GM12875 (cell line): ENCODE data around the gene TBC1D12.

Experiments used
- H3K4me3 ChIP-seq: one replicate; pipeline ENCODE4 v1.5.1; 2011; ENCODE audit warnings: low read depth, low read length, control low read depth
- TF ChIP-seq, protein P1 (sequence below): IDR thresholded peaks from 2 replicates; pipeline ENCODE4 v1.5.1; 2011; ENCODE audit warnings: low read depth, mild to moderate bottlenecking, control low read depth, inconsistent platforms, low read length, moderate library complexity, borderline replicate concordance; ENCODE audit not compliant: insufficient read depth

The TBC1D12 gene

DNA sequence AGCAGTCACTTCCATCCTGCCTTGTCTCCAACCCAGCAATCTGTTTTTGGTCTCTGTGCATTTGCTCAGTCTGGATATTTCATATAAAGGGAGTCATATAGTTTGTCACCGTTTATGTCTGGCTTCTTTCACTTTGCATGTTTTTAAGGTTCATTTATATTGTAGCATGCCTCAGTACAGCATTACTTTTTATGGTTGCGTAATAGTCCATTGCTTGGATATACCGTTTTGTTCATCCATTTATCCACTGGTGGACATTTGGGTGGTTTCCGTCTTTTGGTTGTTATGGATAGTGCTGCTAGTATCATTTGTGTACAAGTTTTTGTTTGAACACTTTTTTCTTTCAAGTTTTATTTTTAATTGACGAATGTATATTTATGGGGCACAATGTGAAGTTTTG, 18.2 kb downstream of the TBC1D12 start:
- H3K4me3 ChIP-seq = no peak overlapping the region

DNA sequence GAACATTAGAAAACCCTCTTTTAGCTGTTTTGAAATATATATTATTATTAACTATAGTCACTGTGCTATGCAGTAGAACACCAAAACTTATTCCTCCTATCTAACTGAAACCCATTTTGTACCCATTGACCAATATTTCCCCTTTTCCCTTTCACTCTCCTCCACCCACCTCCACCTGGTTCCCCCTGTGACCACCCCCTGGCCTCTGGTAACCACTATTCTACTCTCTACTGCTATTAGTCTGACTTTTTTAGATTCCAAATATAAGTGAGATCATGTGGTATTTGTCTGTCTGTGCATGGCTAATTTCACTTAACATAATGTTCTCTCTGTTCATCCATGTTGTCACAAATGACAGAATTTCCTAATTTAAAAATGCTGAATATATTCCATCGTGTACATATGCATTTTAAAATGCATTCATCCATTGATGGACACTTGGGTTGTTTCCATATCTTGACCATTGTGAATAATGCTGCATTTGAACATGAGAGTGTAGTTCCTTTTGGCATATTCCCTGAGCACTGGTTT, 18.7 kb downstream of the TBC1D12 start:
- TF ChIP-seq, protein P1, sequence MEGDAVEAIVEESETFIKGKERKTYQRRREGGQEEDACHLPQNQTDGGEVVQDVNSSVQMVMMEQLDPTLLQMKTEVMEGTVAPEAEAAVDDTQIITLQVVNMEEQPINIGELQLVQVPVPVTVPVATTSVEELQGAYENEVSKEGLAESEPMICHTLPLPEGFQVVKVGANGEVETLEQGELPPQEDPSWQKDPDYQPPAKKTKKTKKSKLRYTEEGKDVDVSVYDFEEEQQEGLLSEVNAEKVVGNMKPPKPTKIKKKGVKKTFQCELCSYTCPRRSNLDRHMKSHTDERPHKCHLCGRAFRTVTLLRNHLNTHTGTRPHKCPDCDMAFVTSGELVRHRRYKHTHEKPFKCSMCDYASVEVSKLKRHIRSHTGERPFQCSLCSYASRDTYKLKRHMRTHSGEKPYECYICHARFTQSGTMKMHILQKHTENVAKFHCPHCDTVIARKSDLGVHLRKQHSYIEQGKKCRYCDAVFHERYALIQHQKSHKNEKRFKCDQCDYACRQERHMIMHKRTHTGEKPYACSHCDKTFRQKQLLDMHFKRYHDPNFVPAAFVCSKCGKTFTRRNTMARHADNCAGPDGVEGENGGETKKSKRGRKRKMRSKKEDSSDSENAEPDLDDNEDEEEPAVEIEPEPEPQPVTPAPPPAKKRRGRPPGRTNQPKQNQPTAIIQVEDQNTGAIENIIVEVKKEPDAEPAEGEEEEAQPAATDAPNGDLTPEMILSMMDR = no peak
- no peak overlapping the region for H3K4me3 ChIP-seq

More for the DNA sequence above, 18.2 kb downstream of the TBC1D12 start:
- TF ChIP-seq, protein P1 = no peak

DNA sequence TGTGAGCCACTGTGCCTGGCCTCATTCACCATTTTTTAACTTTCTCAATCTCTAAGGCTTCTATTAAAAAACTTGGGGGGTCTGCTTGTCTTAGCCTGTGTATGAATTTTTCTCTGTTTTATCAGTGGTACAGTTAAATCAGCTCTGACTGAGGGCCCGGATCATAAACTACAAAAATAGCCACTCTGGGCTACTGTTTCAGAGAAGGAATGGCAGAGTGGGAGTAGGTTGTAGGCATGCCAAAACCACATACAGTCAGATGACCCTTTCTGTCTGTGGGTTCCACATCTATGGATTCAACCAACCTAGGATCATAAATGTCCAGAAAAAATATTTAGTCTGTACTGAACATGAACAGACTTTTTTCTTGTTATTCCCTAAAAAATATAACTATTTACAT, 21.3 kb downstream of the TBC1D12 start:
- TF ChIP-seq, protein P1 = no peak
- H3K4me3 ChIP-seq = no peak overlapping the region

DNA sequence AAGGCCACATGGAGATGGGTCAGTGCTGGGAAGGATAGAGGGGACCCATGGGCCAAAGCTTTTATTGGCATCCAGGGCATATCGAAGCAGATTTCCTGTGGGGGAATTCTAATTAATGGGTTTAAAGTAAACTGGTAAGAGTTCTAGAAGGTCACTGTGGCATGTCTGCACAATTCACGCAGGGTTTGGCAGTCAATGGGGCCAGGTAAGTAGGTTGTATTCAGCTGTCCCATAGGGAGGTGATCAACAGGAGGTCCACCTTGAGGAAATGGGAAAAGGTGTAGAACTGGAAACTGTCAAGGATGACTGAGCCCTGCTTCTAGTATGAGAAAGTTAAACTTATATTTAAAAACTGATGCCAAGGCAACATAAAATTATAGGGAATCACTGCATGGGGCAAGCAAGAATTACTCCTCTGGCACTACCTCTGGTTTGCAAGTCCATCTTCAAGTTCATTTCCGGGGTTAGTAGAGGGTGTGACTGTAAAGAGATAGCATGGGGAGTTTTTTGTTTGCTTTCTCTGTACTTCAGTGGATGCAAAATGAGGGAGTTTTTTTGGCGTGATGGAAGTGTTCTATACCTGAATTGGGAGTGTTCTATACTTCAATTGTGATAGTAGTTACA, 22.5 kb downstream of the TBC1D12 start:
- H3K4me3 ChIP-seq = no peak overlapping the region
- TF ChIP-seq, protein P1 = no peak

DNA sequence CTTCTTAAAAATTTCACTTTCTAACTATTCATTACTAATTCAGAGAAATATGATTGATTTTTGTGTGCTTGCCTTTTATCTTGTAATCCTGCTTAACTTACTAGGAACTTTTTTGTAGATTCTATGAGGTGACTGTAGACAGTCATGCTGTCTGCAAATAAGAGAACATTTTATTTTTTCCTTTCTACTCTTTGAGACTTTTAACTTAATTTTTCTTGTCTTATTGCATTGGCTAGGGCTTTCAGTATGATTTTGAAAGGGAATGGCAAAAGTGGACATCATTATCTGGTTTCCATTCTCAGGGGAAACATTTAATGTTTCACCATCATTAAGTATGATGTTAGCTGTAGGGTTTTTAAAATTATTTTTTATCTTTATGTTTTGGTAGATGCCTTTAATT, 23.6 kb downstream of the TBC1D12 start:
- H3K4me3 ChIP-seq = no peak overlapping the region
- TF ChIP-seq, protein P1 = no peak

- TF ChIP-seq, protein P1 = no peak
- H3K4me3 ChIP-seq = no peak overlapping the region
Measured at GRCh38 chr10:94427166-94427565, 24.8 kb downstream of the TBC1D12 start.
